ENCODE measurements around the gene PCBD1.

Gene PCBD1

DNA sequence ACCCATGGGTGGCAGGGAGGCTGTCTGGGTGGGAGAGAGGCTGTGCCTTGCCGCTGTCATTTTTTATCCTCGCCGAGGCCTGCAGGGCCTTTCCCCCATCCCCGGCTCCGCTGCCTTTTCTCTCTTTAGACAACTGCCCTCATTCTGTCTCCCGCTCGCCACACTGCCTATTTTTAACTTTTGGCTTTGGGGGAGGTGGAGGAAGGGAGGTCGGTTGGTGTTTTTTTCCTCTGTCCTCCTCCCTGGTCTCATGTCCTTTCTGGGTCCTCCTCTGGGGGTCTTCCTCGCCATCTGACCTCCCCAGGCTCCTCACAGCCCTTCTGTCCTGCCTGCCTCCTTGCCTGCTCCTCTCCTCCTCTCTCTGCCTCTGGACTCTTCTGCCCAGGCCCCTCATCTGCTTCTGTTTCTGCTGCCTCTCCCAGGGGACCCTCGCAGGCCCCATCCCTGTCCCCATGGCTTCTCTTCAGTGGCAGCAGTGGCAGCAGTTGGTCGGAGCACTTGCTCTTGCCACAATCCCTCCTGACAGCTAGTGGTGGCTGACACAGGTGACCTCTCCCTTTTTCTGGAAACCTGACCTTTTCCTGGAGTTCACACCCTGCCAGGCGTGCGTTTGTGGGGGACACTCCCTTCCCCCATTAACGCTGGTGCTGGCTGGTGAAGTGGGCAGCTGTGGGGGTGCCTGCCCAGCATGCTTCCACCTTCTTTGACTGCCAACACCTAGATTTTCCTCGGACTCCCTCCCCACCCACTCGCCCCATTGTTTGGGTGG, 19.5 kb upstream of the PCBD1 start:
- no peaks in the 10 kb centered on the region for H3K27me3 ChIP-seq (ENCODE audit: insufficient read depth, poor library complexity, severe bottlenecking)

DNA sequence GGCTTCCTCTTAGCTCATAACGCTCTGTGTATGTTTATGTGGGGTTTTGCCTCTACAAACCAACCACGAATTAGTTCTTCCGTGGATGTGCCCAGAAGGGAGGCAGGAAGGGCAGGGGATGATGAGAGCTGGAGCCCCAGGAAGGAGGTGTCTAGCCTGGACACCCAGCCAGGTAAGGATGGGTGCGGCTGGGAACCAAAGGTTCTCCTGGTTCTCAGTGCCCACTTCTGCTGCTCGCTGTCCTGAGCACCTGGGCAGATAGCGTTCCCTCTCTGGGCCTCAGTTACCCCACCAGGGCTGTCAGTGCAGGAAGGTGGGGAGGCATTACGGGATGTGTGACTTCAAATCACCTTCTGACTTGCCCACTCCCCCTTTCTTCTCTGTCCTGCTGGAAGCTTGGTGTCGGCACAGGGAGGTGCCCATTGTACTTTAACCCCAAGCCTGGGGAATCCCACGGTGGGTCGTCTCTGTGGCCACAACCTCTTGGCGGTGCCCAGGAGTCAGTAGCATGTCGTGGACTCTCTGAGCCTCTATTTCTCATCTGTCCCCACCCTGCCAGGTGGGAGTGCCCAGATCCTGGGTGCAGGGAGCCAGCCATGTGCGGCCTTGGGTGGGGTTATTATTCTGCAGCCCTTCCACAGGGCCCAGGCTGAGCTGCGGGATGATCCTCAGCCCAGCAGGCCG, 18.7 kb upstream of the PCBD1 start:
- ATAC-seq (ENCODE audit: low read depth) (no peak), DNase-seq (ENCODE audit: low spot score) (peak; percentile 32)
- no peak overlapping the region for H3K27ac ChIP-seq (ENCODE audit: poor library complexity, severe bottlenecking)
- H3K36me3 ChIP-seq (ENCODE audit: low read depth), result no peaks in the 10 kb centered on the region
- no peaks in the 10 kb centered on the region for H3K9me3 ChIP-seq (ENCODE audit: severe bottlenecking)
- TF ChIP-seq, protein P1, sequence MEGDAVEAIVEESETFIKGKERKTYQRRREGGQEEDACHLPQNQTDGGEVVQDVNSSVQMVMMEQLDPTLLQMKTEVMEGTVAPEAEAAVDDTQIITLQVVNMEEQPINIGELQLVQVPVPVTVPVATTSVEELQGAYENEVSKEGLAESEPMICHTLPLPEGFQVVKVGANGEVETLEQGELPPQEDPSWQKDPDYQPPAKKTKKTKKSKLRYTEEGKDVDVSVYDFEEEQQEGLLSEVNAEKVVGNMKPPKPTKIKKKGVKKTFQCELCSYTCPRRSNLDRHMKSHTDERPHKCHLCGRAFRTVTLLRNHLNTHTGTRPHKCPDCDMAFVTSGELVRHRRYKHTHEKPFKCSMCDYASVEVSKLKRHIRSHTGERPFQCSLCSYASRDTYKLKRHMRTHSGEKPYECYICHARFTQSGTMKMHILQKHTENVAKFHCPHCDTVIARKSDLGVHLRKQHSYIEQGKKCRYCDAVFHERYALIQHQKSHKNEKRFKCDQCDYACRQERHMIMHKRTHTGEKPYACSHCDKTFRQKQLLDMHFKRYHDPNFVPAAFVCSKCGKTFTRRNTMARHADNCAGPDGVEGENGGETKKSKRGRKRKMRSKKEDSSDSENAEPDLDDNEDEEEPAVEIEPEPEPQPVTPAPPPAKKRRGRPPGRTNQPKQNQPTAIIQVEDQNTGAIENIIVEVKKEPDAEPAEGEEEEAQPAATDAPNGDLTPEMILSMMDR (IDR thresholded peaks at IDR 0.05; ENCODE audit: poor library complexity, severe bottlenecking), result no peak
- no peak overlapping the region for H3K4me3 ChIP-seq (ENCODE audit: severe bottlenecking)
- H3K4me1 ChIP-seq (ENCODE audit: insufficient read depth, poor library complexity, severe bottlenecking), result no peaks in the 10 kb centered on the region
- no peaks in the 10 kb centered on the region for H3K27me3 ChIP-seq (ENCODE audit: insufficient read depth, poor library complexity, severe bottlenecking)

More for the DNA sequence above, 19.5 kb upstream of the PCBD1 start:
- Histone ChIP-seq H3K4me3 (ENCODE audit: severe bottlenecking) (no peak overlapping the region), H3K27ac (ENCODE audit: poor library complexity, severe bottlenecking) (no peak overlapping the region), H3K36me3 (ENCODE audit: low read depth) (no peaks in the 10 kb centered on the region), H3K4me1 (ENCODE audit: insufficient read depth, poor library complexity, severe bottlenecking) (no peaks in the 10 kb centered on the region), H3K9me3 (ENCODE audit: severe bottlenecking) (no peaks in the 10 kb centered on the region)
- DNase-seq (ENCODE audit: low spot score) (peak; percentile 22), ATAC-seq (ENCODE audit: low read depth) (no peak)
- TF ChIP-seq, protein P1 (IDR thresholded peaks at IDR 0.05; ENCODE audit: poor library complexity, severe bottlenecking), result no peak

DNA sequence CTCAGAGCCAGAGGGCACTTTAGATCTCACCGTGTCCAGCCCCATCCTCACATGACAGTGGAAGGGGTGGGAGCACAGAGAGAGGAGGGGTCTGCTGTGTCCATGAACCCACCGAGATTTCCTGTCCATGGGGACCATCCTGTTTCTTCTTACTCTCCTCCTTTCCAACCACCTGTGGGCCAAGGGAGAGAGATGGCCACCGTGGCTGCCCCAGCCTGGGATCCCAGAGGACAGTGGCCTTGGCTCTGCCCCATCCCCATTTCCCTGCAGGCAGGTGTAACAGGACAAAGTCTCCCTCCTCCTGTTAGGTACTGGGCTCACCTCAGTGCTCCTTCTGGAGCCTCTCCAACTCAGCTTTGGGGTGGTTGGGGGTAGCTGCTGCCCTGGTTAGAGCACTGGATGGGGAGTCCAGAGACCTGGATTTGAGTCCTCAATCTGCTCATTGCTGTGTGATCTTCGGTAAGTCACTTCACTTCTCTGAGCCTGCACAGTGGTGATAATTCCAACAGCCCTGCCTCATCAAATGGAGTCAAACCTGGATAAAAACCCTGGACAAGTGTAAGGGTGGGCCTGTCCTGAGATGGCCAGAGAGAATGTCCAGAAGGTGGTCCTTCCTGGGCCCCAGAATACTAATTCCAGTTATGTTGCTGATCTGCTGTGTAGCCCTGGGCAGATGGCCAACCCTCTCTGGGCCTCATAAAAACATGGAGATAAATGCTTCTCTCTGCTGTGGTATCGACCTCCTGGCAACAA, 17.8 kb upstream of the PCBD1 start:
- Histone ChIP-seq H3K4me3 (ENCODE audit: severe bottlenecking) (no peak overlapping the region), H3K36me3 (ENCODE audit: low read depth) (no peaks in the 10 kb centered on the region), H3K4me1 (ENCODE audit: insufficient read depth, poor library complexity, severe bottlenecking) (no peaks in the 10 kb centered on the region), H3K9me3 (ENCODE audit: severe bottlenecking) (no peaks in the 10 kb centered on the region), H3K27me3 (ENCODE audit: insufficient read depth, poor library complexity, severe bottlenecking) (no peaks in the 10 kb centered on the region), H3K27ac (ENCODE audit: poor library complexity, severe bottlenecking) (no peak overlapping the region)
- TF ChIP-seq, protein P1 (IDR thresholded peaks at IDR 0.05; ENCODE audit: poor library complexity, severe bottlenecking), result no peak
- ATAC-seq (ENCODE audit: low read depth), result no peak
- no peak for DNase-seq (ENCODE audit: low spot score)

DNA sequence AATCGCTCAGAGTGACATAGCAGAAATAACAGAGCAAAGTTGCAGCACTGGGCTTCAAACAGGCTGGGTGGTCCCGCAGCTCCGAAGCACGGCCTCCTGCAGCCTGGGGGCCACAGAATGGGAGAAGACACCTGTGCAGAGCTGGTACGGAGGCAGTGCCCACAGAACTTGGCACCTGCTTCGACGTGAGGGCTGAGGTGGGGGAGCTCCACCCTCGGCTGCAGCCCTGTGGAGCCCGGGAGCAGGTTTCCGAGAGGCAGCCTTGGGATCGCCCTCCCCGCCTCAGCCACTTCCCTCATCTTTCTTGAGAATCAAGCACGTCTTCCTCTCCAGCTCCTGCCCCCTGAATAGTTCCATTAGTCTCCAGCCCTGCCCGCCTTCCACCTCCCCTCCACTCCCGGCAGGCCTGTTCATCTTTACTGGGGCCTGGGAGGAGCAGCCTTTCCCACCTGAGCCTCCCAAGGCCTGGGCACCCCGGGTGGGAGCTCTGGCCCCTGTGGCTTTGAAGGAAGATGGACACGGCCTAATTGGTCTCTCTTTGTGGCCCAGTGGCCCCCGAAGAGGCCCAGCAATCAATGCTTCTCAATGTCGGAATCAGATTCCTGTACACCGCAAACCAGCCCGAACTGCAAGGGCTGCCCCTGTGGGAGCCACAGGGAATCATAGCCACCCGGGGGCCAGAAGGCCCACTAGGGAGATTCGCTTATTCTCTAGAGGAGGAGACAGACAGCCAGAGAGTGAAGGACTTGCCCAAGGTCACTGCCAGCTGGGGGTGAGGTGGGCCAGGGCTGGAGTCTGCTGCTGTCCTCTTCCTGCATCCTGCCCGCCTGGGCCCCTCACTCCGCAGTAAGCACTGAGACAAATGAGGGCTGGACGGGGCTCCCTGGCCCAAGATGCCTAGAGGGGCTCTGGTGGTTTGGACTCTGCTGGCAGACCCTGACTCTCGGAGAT, 17.0 kb upstream of the PCBD1 start:
- H3K4me1 ChIP-seq (ENCODE audit: insufficient read depth, poor library complexity, severe bottlenecking), result no peaks in the 10 kb centered on the region
- H3K36me3 ChIP-seq (ENCODE audit: low read depth), result no peaks in the 10 kb centered on the region
- H3K27me3 ChIP-seq (ENCODE audit: insufficient read depth, poor library complexity, severe bottlenecking), result no peaks in the 10 kb centered on the region
- no peak overlapping the region for H3K27ac ChIP-seq (ENCODE audit: poor library complexity, severe bottlenecking)
- DNase-seq (ENCODE audit: low spot score), result no peak
- H3K4me3 ChIP-seq (ENCODE audit: severe bottlenecking), result no peak overlapping the region
- ATAC-seq (ENCODE audit: low read depth), result no peak
- H3K9me3 ChIP-seq (ENCODE audit: severe bottlenecking), result no peaks in the 10 kb centered on the region
- TF ChIP-seq, protein P1 (IDR thresholded peaks at IDR 0.05; ENCODE audit: poor library complexity, severe bottlenecking), result no peak

Data from RWPE2 (cell line).